Fibroblast of the aortic adventitia (primary cell): ENCODE results near the gene TMEM232. TPM values are rescaled to one million over a fixed set of nuclear protein-coding genes. Genes with fewer than 3 reads are reported as not detected.
"Not testable (repeated sequence)": the region's sequence is repeated elsewhere in the genome, so short reads cannot be mapped to it uniquely, and the experiment has no call there.

Experiments used
- DNase-seq: peaks from one replicate; pipeline ENCODE4 v3.0.0-alpha.2; 2010; ENCODE audit warnings: low read depth
- H3K4me3 ChIP-seq: 2 replicates; pipeline ENCODE4 v1.5.1; 2011; ENCODE audit warnings: low read depth, mild to moderate bottlenecking, control low read depth, low read length, moderate library complexity
- total RNA-seq: library from RNA; depleted of rRNA; stranded (reverse); fragments of >200 nt; gene quantifications from 2 replicates; pipeline ENCODE4 v1.2.3, GENCODE V29; 2012; ENCODE audit warnings: low replicate concordance
- TF ChIP-seq, protein P1 (sequence below): IDR thresholded peaks from 2 replicates; pipeline ENCODE4 v1.5.1; 2011; ENCODE audit warnings: mild to moderate bottlenecking, low read length, control low read depth, inconsistent platforms; ENCODE audit not compliant: insufficient read depth

Gene TMEM232
- total RNA-seq, 1 donor, result 4.7 TPM

DNA sequence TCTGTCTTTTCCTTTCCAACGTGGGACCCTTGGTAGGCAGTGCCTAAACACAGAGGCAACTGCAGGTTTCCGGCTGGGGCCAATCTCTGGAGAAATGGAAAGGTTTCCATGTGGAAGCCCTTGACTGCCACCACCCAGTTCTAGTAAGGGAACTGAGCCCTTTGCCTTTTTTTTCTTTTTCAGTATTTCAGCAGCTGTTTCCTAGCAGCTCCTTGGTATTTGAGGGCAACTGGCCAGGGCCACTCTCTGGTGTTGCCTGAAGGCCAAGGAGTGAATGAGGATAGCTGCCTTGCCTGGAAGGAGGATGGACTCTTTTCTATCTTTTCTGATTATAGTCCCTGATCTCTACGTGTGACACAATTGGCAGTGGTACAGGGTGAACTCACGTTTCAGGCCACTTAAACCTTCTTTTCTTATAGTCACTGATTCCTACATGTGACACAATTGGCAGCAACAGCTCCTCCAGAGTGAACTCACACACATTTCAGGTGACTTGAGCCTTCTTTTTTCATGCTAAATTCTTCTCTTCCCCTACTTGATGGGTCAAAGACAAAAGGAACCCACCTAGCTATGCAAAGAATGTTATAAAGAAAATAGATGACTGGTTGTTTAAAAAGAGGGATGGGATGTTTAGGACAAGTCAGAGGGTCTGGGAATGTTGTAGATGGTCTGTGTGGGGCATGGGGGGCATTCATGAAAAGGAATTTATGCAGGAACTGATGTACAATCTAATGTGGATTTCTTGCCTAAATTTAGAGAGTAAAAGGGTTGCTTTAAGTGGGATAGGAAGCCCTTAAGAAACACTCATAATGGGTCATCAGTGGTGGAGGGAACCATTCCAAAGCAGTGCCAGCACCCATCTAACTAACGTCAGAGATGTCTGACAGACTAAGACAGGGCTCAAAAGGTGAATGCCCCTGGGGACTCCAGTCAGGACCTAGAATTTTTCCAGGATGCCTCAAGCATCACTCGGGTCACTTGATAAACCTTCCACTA is 190.1 kb downstream of the TMEM232 start:
- TF ChIP-seq, protein P1, sequence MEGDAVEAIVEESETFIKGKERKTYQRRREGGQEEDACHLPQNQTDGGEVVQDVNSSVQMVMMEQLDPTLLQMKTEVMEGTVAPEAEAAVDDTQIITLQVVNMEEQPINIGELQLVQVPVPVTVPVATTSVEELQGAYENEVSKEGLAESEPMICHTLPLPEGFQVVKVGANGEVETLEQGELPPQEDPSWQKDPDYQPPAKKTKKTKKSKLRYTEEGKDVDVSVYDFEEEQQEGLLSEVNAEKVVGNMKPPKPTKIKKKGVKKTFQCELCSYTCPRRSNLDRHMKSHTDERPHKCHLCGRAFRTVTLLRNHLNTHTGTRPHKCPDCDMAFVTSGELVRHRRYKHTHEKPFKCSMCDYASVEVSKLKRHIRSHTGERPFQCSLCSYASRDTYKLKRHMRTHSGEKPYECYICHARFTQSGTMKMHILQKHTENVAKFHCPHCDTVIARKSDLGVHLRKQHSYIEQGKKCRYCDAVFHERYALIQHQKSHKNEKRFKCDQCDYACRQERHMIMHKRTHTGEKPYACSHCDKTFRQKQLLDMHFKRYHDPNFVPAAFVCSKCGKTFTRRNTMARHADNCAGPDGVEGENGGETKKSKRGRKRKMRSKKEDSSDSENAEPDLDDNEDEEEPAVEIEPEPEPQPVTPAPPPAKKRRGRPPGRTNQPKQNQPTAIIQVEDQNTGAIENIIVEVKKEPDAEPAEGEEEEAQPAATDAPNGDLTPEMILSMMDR, result no peak
- peak; percentile 9 for DNase-seq
- H3K4me3 ChIP-seq, result no peak overlapping the region

DNA sequence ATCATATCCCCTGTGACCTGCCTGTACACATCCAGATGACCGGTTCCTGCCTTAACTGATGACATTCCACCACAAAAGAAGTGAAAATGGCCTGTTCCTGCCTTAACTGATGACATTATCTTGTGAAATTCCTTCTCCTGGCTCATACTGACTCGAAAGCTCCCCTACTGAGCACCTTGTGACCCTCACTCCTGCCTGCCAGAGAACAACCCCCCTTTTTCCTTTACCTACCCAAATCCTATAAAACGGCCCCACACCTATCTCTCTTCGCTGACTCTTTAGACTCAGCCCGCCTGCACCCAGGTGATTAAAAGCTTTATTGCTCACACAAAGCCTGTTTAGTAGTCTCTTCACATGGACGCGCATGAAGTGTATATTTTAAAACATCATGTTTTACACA is 191.3 kb downstream of the TMEM232 start:
- not testable (repeated sequence) for H3K4me3 ChIP-seq, DNase-seq

DNA sequence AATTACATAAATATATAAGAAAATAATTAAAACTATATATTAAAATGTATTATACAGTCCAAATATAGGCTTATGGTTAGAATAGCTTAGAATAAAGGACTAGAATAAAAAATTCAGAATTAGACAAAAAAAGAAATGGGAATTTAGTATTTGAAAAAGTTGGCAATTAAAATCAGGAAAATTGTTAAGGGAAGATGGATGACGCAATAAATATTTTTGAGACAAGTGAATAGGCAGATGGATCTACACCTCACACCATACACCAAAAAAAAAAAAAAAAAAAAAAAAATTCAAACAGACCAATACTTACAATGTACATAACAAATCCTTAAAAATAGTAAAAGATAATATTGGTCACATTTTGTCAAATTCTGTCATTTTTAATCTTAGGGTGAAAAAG is 200.7 kb downstream of the TMEM232 start:
- TF ChIP-seq, protein P1, result no peak
- no peak overlapping the region for H3K4me3 ChIP-seq
- no peak for DNase-seq

DNA sequence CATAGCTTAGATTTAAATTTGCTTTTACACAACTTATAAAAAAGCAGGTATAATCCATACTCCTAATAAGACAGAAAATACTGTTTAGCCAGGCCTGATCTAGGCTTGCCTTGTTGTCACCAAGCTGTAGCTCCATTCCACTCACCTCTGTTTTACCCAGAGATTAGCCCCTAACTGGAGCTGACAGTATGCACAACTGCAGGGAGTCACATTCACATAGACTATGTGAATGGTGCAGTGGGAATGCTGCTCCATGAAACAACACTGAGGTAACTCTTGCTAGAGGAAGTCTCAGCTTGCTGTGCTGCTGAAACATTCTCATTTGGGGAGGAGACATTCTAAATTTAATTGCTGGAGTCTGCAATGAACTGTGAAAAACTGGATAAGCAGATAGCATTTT is 209.1 kb downstream of the TMEM232 start:
- TF ChIP-seq, protein P1, result no peak
- DNase-seq, result no peak
- no peak overlapping the region for H3K4me3 ChIP-seq

DNA sequence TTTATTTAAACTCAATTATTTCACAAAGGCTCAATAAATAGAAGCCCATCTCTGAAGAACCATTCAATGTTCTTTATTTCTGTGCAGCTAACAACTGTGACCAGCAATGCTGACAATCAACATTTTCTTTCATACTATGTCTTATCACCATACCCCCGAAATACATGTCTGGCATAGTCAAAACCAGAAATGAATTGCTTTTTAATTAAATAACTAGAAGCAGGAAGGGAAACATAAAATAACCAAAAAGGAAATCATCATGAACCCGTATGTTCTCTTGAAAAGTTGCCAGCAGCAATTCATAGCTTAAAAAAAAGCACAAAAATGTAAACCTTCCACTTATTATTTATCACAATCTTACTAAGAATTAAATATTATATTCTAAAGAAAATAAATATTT is 212.4 kb downstream of the TMEM232 start:
- no peak for DNase-seq
- TF ChIP-seq, protein P1, result no peak
- H3K4me3 ChIP-seq, result no peak overlapping the region

DNA sequence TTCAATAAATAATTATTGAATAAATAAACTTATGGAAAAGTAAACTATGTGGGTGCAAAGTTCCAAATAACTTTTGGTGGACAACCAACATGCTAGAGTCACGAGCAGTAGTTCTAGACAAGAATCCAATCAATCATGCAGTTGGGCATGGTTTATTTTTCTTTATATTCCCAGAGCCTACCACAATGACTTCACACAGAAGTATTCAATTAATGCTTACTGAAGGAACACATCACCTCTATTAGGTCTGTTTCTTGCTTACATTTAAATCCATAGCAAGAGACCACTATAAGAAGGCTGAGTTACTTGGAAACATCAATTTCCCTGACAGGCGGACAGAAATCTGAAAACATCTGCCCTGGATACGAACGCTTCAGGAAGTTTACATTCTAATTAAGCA is 214.2 kb downstream of the TMEM232 start:
- DNase-seq, result no peak
- TF ChIP-seq, protein P1, result no peak
- H3K4me3 ChIP-seq, result no peak overlapping the region

DNA sequence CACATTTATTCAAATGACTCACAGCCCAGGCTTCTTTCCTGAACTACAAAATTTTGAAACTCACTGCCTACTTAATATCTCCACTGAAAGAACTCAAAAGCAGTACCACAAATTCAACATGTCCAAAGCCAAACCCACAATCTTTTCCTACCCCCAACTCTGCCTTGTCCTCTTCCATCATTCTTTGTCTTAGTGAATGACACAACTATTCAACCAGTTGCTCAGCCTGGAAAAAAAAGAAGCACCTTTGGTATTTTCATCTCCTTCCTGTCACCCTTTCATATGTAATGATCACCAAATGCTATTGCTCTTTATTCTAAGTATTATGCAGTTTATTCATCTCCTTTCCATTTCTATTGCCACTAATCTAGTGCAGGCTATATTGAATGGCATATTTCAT is 216.3 kb downstream of the TMEM232 start:
- no peak for DNase-seq
- TF ChIP-seq, protein P1, result no peak
- no peak overlapping the region for H3K4me3 ChIP-seq
